ENCODE data around the gene CASTOR1.
A peak's percentile ranks its signal among the peaks of the same experiment; 100 is the strongest.

CASTOR1 gene

DNA sequence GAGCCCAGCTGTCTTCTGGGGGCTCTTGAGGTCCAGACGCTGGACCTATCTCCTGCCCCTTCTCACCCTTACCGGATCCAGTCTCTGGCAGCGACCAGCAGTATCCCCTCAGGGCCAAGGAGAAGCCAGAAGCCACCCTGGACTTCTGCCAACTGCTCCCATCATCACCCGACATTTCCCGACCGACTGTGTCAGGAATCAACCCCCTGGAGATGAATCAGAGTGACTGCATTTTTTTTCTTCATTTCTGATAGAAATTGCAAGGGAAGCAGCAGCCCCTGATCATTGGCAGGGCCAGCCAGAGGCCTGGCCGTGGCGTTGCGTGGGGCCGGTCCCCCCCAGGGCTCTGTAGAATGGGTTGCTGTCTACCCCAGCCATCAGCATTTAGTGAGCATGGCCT is 37.6 kb downstream of the CASTOR1 start:
- H3K27ac ChIP-seq (ENCODE audit: extremely low read depth, low read depth, low read length), result no peak overlapping the region
- no peaks in the 10 kb centered on the region for H3K36me3 ChIP-seq (ENCODE audit: control insufficient read depth in 2 of 2, insufficient read depth in 1 of 2, low read length in 2 of 2)
- no peaks in the 10 kb centered on the region; the same call in 1 of the 2 replicates for H3K4me1 ChIP-seq (ENCODE audit: control insufficient read depth, insufficient read depth, low read length)
- CTCF ChIA-PET, result interaction anchor here (0.6 to 3.1 kb wide), 6 partner anchors 37 to 668 kb away, joined by 3 to 16 read pairs (median 4); no protein-coding TSS in a partner anchor
- H3K9me3 ChIP-seq (ENCODE audit: control insufficient read depth, insufficient read depth, low read depth, low read length), result no peaks in the 10 kb centered on the region
- TF ChIP-seq ZNF37A (tag by site-specific recombination; IDR thresholded peaks at IDR 0.05) (no peak), GLIS1 (tag by site-specific recombination; IDR thresholded peaks at IDR 0.05) (peak; percentile 56), ZNF239 (tag by site-specific recombination; IDR thresholded peaks at IDR 0.05) (no peak), GLIS2 (tag by site-specific recombination; IDR thresholded peaks at IDR 0.05) (peak; percentile 14; the same call in 1 of the 2 replicates), ZNF776 (tag by site-specific recombination; IDR thresholded peaks at IDR 0.05; ENCODE audit: borderline replicate concordance) (no peak), ZNF549 (tag by site-specific recombination; IDR thresholded peaks at IDR 0.05) (no peak), OSR2 (tag by site-specific recombination; IDR thresholded peaks at IDR 0.05) (peak; percentile 38; the same call in 1 of the 2 replicates)
- TF ChIP-seq, protein P1, sequence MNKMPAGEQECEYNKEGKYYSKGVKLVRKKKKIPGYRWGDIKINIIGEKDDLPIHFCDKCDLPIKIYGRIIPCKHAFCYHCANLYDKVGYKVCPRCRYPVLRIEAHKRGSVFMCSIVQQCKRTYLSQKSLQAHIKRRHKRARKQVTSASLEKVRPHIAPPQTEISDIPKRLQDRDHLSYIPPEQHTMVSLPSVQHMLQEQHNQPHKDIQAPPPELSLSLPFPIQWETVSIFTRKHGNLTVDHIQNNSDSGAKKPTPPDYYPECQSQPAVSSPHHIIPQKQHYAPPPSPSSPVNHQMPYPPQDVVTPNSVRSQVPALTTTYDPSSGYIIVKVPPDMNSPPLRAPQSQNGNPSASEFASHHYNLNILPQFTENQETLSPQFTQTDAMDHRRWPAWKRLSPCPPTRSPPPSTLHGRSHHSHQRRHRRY (tag by site-specific recombination; IDR thresholded peaks at IDR 0.05), result no peak
- TF ChIP-seq, protein P2, sequence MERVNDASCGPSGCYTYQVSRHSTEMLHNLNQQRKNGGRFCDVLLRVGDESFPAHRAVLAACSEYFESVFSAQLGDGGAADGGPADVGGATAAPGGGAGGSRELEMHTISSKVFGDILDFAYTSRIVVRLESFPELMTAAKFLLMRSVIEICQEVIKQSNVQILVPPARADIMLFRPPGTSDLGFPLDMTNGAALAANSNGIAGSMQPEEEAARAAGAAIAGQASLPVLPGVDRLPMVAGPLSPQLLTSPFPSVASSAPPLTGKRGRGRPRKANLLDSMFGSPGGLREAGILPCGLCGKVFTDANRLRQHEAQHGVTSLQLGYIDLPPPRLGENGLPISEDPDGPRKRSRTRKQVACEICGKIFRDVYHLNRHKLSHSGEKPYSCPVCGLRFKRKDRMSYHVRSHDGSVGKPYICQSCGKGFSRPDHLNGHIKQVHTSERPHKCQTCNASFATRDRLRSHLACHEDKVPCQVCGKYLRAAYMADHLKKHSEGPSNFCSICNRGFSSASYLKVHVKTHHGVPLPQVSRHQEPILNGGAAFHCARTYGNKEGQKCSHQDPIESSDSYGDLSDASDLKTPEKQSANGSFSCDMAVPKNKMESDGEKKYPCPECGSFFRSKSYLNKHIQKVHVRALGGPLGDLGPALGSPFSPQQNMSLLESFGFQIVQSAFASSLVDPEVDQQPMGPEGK (tag by site-specific recombination; IDR thresholded peaks at IDR 0.05), result no peak
- TF ChIP-seq, protein P3, sequence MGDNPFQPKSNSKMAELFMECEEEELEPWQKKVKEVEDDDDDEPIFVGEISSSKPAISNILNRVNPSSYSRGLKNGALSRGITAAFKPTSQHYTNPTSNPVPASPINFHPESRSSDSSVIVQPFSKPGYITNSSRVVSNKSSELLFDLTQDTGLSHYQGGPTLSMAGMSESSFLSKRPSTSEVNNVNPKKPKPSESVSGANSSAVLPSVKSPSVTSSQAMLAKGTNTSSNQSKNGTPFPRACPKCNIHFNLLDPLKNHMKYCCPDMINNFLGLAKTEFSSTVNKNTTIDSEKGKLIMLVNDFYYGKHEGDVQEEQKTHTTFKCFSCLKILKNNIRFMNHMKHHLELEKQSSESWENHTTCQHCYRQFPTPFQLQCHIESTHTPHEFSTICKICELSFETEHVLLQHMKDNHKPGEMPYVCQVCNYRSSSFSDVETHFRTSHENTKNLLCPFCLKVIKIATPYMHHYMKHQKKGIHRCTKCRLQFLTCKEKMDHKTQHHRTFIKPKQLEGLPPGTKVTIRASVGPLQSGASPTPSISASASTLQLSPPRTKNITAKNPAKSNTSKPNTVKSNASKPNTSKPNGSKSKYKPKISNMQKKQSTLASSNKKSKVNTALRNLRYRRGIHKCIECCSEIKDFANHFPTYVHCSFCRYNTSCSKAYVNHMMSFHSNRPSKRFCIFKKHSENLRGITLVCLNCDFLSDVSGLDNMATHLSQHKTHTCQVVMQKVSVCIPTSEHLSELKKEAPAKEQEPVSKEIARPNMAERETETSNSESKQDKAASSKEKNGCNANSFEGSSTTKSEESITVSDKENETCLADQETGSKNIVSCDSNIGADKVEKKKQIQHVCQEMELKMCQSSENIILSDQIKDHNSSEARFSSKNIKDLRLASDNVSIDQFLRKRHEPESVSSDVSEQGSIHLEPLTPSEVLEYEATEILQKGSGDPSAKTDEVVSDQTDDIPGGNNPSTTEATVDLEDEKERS (tag by site-specific recombination; IDR thresholded peaks at IDR 0.05), result no peak
- TF ChIP-seq, protein P4, sequence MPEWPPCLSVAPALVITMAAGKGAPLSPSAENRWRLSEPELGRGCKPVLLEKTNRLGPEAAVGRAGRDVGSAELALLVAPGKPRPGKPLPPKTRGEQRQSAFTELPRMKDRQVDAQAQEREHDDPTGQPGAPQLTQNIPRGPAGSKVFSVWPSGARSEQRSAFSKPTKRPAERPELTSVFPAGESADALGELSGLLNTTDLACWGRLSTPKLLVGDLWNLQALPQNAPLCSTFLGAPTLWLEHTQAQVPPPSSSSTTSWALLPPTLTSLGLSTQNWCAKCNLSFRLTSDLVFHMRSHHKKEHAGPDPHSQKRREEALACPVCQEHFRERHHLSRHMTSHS (tag by site-specific recombination; IDR thresholded peaks at IDR 0.05), result no peak
- TF ChIP-seq, protein P5, sequence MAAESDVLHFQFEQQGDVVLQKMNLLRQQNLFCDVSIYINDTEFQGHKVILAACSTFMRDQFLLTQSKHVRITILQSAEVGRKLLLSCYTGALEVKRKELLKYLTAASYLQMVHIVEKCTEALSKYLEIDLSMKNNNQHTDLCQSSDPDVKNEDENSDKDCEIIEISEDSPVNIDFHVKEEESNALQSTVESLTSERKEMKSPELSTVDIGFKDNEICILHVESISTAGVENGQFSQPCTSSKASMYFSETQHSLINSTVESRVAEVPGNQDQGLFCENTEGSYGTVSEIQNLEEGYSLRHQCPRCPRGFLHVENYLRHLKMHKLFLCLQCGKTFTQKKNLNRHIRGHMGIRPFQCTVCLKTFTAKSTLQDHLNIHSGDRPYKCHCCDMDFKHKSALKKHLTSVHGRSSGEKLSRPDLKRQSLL (tag by site-specific recombination; IDR thresholded peaks at IDR 0.05), result no peak
- TF ChIP-seq, protein P6, sequence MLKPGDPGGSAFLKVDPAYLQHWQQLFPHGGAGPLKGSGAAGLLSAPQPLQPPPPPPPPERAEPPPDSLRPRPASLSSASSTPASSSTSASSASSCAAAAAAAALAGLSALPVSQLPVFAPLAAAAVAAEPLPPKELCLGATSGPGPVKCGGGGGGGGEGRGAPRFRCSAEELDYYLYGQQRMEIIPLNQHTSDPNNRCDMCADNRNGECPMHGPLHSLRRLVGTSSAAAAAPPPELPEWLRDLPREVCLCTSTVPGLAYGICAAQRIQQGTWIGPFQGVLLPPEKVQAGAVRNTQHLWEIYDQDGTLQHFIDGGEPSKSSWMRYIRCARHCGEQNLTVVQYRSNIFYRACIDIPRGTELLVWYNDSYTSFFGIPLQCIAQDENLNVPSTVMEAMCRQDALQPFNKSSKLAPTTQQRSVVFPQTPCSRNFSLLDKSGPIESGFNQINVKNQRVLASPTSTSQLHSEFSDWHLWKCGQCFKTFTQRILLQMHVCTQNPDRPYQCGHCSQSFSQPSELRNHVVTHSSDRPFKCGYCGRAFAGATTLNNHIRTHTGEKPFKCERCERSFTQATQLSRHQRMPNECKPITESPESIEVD (tag by site-specific recombination; IDR thresholded peaks at IDR 0.05), result no peak
- TF ChIP-seq, protein P7, sequence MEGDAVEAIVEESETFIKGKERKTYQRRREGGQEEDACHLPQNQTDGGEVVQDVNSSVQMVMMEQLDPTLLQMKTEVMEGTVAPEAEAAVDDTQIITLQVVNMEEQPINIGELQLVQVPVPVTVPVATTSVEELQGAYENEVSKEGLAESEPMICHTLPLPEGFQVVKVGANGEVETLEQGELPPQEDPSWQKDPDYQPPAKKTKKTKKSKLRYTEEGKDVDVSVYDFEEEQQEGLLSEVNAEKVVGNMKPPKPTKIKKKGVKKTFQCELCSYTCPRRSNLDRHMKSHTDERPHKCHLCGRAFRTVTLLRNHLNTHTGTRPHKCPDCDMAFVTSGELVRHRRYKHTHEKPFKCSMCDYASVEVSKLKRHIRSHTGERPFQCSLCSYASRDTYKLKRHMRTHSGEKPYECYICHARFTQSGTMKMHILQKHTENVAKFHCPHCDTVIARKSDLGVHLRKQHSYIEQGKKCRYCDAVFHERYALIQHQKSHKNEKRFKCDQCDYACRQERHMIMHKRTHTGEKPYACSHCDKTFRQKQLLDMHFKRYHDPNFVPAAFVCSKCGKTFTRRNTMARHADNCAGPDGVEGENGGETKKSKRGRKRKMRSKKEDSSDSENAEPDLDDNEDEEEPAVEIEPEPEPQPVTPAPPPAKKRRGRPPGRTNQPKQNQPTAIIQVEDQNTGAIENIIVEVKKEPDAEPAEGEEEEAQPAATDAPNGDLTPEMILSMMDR (tag by site-specific recombination; IDR thresholded peaks at IDR 0.05), result no peak
- TF ChIP-seq, protein P8, sequence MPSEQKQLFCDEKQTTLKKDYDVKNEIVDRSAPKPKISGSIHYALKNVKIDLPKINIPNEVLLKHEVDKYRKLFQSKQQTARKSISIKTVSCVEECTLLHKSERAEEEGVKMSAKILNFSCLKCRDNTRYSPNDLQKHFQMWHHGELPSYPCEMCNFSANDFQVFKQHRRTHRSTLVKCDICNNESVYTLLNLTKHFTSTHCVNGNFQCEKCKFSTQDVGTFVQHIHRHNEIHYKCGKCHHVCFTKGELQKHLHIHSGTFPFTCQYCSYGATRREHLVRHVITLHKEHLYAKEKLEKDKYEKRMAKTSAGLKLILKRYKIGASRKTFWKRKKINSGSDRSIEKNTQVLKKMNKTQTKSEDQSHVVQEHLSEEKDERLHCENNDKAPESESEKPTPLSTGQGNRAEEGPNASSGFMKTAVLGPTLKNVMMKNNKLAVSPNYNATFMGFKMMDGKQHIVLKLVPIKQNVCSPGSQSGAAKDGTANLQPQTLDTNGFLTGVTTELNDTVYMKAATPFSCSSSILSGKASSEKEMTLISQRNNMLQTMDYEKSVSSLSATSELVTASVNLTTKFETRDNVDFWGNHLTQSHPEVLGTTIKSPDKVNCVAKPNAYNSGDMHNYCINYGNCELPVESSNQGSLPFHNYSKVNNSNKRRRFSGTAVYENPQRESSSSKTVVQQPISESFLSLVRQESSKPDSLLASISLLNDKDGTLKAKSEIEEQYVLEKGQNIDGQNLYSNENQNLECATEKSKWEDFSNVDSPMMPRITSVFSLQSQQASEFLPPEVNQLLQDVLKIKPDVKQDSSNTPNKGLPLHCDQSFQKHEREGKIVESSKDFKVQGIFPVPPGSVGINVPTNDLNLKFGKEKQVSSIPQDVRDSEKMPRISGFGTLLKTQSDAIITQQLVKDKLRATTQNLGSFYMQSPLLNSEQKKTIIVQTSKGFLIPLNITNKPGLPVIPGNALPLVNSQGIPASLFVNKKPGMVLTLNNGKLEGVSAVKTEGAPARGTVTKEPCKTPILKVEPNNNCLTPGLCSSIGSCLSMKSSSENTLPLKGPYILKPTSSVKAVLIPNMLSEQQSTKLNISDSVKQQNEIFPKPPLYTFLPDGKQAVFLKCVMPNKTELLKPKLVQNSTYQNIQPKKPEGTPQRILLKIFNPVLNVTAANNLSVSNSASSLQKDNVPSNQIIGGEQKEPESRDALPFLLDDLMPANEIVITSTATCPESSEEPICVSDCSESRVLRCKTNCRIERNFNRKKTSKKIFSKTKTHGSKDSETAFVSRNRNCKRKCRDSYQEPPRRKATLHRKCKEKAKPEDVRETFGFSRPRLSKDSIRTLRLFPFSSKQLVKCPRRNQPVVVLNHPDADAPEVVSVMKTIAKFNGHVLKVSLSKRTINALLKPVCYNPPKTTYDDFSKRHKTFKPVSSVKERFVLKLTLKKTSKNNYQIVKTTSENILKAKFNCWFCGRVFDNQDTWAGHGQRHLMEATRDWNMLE (tag by site-specific recombination; conservative IDR thresholded peaks at IDR 0.05; ENCODE audit: low read depth), result no peak
- POLR2A ChIA-PET, result interaction anchor here (0.6 kb wide), 1 partner anchor 172 kb away, joined by 4 read pairs; no protein-coding TSS in a partner anchor
- H3K4me3 ChIP-seq (ENCODE audit: low read depth, low read length), result no peak overlapping the region
